ENCODE measurements around the gene SEC16B. TPM values are rescaled to one million over a fixed set of nuclear protein-coding genes. Genes with fewer than 3 reads are reported as not detected.

Gene SEC16B
- total and polyA plus RNA-seq, 5 donors, result 1.4 to 3.9 (median 2.9) TPM

DNA sequence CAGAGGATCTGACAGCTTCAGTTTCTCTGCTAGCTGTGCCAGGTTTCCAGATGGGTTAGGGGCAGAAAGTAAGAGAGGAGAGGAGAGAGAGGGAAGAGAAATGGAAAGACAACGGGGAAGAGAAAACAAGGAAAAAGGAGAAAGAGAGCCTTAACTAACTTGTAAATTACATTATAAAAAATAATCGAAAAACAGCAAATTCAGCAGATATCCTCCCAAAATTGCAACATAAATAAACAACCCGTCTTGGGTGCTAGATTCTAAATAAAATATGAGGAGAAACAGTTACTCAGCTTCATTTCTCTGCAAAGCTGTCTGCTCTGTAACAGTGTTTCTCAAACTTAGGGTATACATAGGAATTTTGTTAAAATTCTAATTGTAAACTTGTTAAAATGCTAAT is 29.2 kb downstream of the SEC16B start:
- intact Hi-C loops (cut with DNase I), result loop anchor here in 3 of 4 donors (10.0 kb wide), 2 partner anchors 686 to 1046 kb away; no protein-coding TSS in a partner anchor
- Histone ChIP-seq H3K27ac (ENCODE audit: low read length) (no peak overlapping the region), H3K4me3 (ENCODE audit: low read length) (no peak overlapping the region), H3K27me3 (ENCODE audit: control insufficient read depth, insufficient read depth) (no peaks in the 10 kb centered on the region), H3K4me1 (ENCODE audit: control insufficient read depth, insufficient read depth, low read length) (peaks cover 3% of the 10 kb centered on the region), H3K9me3 (ENCODE audit: control insufficient read depth, low read length) (no peaks in the 10 kb centered on the region)
- no peak for DNase-seq
- no peak for ATAC-seq
- WGBS, result 89% methylated on average over 3 of the region's 3 CpGs

DNA sequence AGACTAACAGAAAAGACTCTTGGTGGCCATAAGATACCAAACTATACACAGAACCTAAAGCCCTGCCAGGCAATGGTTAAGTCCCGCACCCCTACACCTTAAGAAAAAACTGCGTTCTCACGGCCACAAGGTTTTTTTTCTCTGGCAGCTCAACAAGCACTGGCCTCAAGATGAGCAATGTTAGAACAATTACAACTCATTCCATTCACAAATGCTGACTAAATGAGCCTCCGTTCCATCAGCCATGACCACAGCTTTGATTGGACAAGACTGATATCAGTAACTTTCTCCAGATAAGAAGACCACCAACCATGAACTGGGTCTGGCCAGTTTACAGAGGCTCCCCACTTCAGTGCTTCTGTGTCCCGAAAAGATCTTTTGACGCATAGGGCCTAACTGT is 31.9 kb downstream of the SEC16B start:
- Histone ChIP-seq H3K4me1 (ENCODE audit: control insufficient read depth, insufficient read depth, low read length) (peaks cover 6% of the 10 kb centered on the region), H3K9me3 (ENCODE audit: control insufficient read depth, low read length) (no peaks in the 10 kb centered on the region), H3K4me3 (ENCODE audit: low read length) (no peak overlapping the region), H3K27me3 (ENCODE audit: control insufficient read depth, insufficient read depth) (no peaks in the 10 kb centered on the region), H3K27ac (ENCODE audit: low read length) (no peak overlapping the region)
- intact Hi-C loops (cut with DNase I), result no loop called here
- 87% methylated on average over 6 of the region's 6 CpGs for WGBS
- DNase-seq (no peak), ATAC-seq (no peak)

DNA sequence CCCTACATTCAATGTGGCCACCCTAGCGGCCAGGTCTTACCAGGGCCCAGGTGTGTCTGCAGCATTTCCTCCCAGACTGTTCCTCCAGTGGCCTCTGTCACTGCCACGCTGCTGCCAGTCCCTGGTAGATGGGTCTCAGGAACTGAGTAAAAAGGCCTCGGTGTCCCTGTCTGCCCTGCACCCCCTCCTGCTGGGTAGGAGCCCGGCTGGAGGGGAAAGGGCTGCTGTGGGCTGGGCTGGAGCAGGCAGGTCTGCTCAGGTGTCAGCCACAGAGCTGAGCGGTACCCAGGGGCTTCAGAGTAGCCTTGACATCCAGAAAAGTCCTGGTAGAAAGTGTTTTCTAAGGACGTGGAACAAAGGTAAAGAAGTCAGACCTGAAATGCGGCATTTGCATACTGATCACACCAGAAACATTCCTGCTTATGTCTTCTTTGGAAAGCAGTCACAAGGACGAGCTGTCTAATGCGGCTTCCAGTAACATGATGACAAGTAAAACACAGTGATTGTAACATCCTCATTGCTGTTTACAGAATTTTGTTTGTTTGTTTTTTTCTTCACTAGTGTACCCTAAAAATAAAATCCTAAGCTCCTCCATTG is 32.6 kb downstream of the SEC16B start:
- DNase-seq (no peak), ATAC-seq (no peak)
- Histone ChIP-seq H3K9me3 (ENCODE audit: control insufficient read depth, low read length) (no peaks in the 10 kb centered on the region), H3K4me3 (ENCODE audit: low read length) (no peak overlapping the region), H3K4me1 (ENCODE audit: control insufficient read depth, insufficient read depth, low read length) (peaks cover 6% of the 10 kb centered on the region), H3K27me3 (ENCODE audit: control insufficient read depth, insufficient read depth) (no peaks in the 10 kb centered on the region), H3K27ac (ENCODE audit: low read length) (no peak overlapping the region)
- intact Hi-C loops (cut with DNase I), result no loop called here
- 82% methylated on average over 9 of the region's 9 CpGs for WGBS

DNA sequence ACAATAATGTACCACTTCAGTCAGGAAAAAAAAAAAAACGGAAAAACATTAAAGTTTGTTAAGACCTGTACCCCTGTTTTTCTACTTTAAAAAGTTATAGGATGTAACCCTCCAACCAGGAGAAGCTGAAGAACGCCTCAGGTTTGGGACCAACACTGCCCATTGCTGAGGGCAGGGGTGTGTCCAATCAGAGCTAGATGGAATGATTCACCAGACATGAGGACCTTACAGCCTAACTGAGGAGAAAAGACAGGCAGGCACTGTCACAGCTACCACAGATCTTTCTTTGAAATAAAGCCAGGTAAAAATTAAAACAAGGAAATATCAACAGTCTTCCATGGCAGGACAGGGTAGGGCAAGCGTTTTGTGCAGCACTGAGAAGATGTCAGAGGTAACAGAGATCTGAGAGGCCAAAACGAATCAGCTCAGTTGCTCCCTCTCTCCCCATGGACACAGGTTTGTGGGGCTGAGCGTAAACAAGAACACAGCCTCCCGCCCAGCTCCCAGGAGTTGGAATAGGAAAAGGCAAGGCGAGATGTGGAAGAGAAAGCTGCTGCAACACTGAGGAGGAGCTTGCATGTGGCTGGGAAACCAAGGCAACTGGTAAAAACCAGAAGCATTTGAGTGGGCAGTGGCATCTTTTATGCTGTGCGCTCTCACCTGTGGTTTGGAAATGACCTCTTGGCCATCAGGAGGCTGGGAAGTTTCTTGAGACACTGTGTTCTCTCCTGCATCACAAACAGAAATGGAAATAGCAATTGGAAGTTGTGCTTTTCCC is 34.0 kb downstream of the SEC16B start:
- ATAC-seq (peak in 1 of 2 donors; percentile 17), DNase-seq (no peak)
- WGBS, result 91% methylated on average over 8 of the region's 8 CpGs
- no peaks in the 10 kb centered on the region for H3K27me3 ChIP-seq (ENCODE audit: control insufficient read depth, insufficient read depth)
- no peak overlapping the region for H3K4me3 ChIP-seq (ENCODE audit: low read length)
- intact Hi-C loops (cut with DNase I), result no loop called here
- no peak overlapping the region for H3K27ac ChIP-seq (ENCODE audit: low read length)
- H3K9me3 ChIP-seq (ENCODE audit: control insufficient read depth, low read length), result no peaks in the 10 kb centered on the region
- peaks cover 3% of the 10 kb centered on the region for H3K4me1 ChIP-seq (ENCODE audit: control insufficient read depth, insufficient read depth, low read length)

DNA sequence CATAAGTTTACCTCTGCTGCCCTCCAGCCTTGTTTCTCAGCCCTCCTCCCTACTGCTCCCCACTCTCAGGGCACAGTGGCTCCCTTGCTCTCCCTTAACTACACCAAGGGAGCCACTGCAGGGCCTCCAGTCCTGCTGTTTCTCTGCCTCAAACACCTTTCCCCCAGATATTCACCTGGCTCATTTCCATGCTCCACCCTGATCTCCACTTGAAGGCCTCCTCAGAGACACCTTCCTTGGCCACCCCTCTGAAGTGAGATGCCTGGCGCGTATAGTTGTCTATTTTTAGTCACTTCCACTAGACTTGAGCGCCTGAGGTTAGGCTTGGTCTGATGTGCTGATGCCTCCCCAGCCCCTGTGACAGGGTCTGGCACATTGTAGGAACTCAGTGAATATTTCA is 34.9 kb downstream of the SEC16B start:
- 60% methylated on average over 3 of the region's 3 CpGs for WGBS
- Histone ChIP-seq H3K4me3 (ENCODE audit: low read length) (no peak overlapping the region), H3K4me1 (ENCODE audit: control insufficient read depth, insufficient read depth, low read length) (peaks cover 3% of the 10 kb centered on the region), H3K27me3 (ENCODE audit: control insufficient read depth, insufficient read depth) (no peaks in the 10 kb centered on the region), H3K9me3 (ENCODE audit: control insufficient read depth, low read length) (no peaks in the 10 kb centered on the region), H3K27ac (ENCODE audit: low read length) (peak overlapping the region; percentile 74)
- DNase-seq, result peak in 2 of 3 donors; percentile 45 to 58
- intact Hi-C loops (cut with DNase I), result no loop called here
- ATAC-seq, result peak; percentile 88 to 90

DNA sequence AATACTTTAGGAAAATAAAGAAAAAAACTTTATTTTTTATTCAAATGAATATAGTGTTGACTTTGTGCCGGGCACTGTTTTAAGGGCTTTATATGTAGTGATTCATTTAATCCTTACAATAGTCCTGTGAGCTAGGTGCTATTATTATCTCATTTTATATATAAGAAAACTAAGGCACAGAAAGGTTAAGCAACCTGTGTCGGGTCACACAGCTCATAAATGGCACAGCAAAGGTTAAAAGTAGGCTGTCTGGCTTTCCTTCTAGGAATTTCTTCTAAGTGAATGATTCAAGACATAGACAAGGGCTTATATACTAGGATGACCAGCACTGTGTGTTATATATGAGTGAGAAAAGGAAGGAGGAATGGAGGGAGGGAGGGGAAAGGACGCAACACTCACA is 35.4 kb downstream of the SEC16B start:
- DNase-seq (no peak), ATAC-seq (no peak)
- Histone ChIP-seq H3K4me3 (ENCODE audit: low read length) (no peak overlapping the region), H3K27ac (ENCODE audit: low read length) (no peak overlapping the region), H3K27me3 (ENCODE audit: control insufficient read depth, insufficient read depth) (no peaks in the 10 kb centered on the region), H3K9me3 (ENCODE audit: control insufficient read depth, low read length) (no peaks in the 10 kb centered on the region), H3K4me1 (ENCODE audit: control insufficient read depth, insufficient read depth, low read length) (peaks cover 3% of the 10 kb centered on the region)
- intact Hi-C loops (cut with DNase I), result no loop called here
- 98% methylated on average over 3 of the region's 3 CpGs for WGBS

DNA sequence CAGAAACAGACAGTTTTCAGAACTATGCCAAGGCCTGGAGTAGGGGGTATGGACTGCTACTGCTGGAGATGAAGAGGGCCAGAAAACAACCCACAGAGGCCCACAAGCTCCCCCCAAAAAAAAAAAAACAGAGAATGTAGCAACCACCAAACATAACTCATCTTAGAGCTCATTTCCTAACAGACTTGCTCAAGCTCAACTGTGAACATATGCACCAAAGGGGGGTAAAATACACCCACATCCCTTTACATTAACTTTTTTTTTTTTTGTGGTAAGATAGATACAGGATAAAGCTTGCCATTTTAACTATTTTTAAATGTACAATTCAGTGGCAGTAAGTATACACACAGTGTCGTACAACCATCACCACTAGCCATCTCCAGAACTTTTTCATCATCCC is 36.0 kb downstream of the SEC16B start:
- Histone ChIP-seq H3K4me1 (ENCODE audit: control insufficient read depth, insufficient read depth, low read length) (peaks cover 3% of the 10 kb centered on the region), H3K4me3 (ENCODE audit: low read length) (no peak overlapping the region), H3K27ac (ENCODE audit: low read length) (no peak overlapping the region), H3K27me3 (ENCODE audit: control insufficient read depth, insufficient read depth) (no peaks in the 10 kb centered on the region), H3K9me3 (ENCODE audit: control insufficient read depth, low read length) (no peaks in the 10 kb centered on the region)
- ATAC-seq, result no peak
- intact Hi-C loops (cut with DNase I), result no loop called here
- 83% methylated on average over 1 of the region's 1 CpG for WGBS
- no peak for DNase-seq

DNA sequence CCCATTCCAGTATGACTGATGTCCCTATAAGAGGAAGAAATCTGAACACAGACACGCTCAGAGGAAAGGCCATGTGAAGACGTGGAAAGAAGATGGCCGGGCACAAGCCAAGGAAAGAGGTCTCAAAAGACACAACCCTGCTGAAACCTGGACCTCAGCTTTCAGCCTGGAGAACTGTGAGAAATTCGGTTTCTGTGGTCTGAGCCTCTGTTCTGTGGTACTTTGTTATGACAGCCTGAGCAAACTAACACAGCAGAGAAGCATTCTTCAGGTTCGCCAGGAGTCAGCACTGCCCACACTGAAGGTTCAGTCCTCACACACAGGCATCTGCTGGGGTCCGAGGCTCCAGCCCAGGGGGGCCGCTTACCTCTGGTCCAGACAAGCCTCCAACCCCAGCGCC is 37.7 kb downstream of the SEC16B start:
- DNase-seq, result no peak
- no peak for ATAC-seq
- Histone ChIP-seq H3K4me1 (ENCODE audit: control insufficient read depth, insufficient read depth, low read length) (peaks cover 3% of the 10 kb centered on the region), H3K9me3 (ENCODE audit: control insufficient read depth, low read length) (no peaks in the 10 kb centered on the region), H3K27ac (ENCODE audit: low read length) (no peak overlapping the region), H3K4me3 (ENCODE audit: low read length) (no peak overlapping the region), H3K27me3 (ENCODE audit: control insufficient read depth, insufficient read depth) (no peaks in the 10 kb centered on the region)
- WGBS, result 79% methylated on average over 8 of the region's 8 CpGs
- intact Hi-C loops (cut with DNase I), result no loop called here

DNA sequence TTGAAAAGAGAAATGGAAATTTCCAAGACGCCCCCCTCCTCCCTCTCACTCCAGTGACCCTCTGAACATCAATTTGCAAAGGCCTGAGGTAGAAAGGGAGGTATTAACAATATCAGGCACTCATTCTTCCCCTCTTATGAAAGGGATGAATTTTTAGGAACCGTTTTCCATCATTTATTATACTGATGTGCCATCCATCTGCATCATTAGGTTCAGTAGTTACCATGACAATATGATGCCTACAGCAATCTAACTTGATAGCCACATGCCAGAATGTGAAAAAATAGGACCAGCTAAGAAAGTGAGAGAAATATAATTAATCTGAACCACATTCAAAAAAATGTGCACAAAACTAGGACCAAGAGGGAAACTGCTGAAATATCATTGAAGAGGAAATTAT is 40.9 kb downstream of the SEC16B start:
- H3K4me3 ChIP-seq (ENCODE audit: low read length), result no peak overlapping the region
- WGBS, result 85% methylated on average over 2 of the region's 2 CpGs
- H3K4me1 ChIP-seq (ENCODE audit: control insufficient read depth, insufficient read depth, low read length), result no peaks in the 10 kb centered on the region
- H3K27me3 ChIP-seq (ENCODE audit: control insufficient read depth, insufficient read depth), result no peaks in the 10 kb centered on the region
- no peak for DNase-seq
- no peak overlapping the region for H3K27ac ChIP-seq (ENCODE audit: low read length)
- intact Hi-C loops (cut with DNase I), result no loop called here
- no peak for ATAC-seq
- H3K9me3 ChIP-seq (ENCODE audit: control insufficient read depth, low read length), result no peaks in the 10 kb centered on the region

DNA sequence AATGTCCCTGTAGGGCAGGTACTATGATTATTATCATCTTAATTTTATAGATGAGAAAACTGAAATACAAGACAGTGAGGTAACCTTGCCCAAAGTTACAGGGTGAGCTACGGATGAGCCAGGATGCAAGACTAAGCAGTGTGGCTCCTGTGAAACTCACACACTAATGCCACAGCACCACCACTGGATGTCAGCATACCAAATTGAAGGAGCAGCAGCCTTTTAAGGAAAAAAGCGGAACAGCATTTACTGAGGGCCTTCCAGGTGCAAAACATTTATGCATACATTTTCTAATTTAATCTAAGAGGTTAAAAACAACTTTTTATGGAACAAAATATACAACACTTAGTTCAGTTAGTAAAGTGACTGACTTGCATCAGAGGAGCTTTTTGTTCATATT is 41.7 kb downstream of the SEC16B start:
- intact Hi-C loops (cut with DNase I), result no loop called here
- ATAC-seq (no peak), DNase-seq (no peak)
- Histone ChIP-seq H3K4me3 (ENCODE audit: low read length) (no peak overlapping the region), H3K9me3 (ENCODE audit: control insufficient read depth, low read length) (no peaks in the 10 kb centered on the region), H3K4me1 (ENCODE audit: control insufficient read depth, insufficient read depth, low read length) (no peaks in the 10 kb centered on the region), H3K27me3 (ENCODE audit: control insufficient read depth, insufficient read depth) (no peaks in the 10 kb centered on the region), H3K27ac (ENCODE audit: low read length) (no peak overlapping the region)
- 94% methylated on average over 2 of the region's 2 CpGs for WGBS

DNA sequence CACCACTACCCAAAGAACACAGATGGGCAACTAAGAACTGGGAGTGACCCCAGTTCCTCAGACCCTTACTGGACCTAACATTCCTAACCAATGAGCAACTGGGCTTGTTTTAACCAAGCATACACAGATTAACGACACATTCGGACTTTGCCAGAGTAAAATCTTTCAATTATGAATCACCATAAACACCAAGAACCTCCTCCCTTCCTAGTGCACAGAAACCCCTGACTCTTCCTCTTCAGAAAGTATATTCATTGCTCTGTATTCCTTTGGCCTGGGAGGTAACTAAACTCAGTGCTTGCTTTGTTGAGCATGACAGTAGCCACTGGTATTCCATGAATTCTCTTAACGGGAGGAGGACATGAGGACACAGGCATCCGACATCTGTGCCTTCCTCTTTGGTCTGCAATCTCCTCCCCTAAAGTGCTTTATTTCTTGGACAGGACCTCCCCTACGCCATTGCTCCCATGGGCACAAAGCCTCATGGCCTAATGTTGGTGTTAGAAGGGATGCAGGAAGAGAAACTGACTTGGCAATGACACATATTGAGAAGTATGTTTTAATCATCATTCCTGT is 42.7 kb downstream of the SEC16B start:
- no peak for DNase-seq
- no peak overlapping the region for H3K4me3 ChIP-seq (ENCODE audit: low read length)
- no peak for ATAC-seq
- intact Hi-C loops (cut with DNase I), result no loop called here
- 77% methylated on average over 5 of the region's 5 CpGs for WGBS
- no peak overlapping the region for H3K27ac ChIP-seq (ENCODE audit: low read length)
- no peaks in the 10 kb centered on the region for H3K9me3 ChIP-seq (ENCODE audit: control insufficient read depth, low read length)
- no peaks in the 10 kb centered on the region for H3K27me3 ChIP-seq (ENCODE audit: control insufficient read depth, insufficient read depth)
- H3K4me1 ChIP-seq (ENCODE audit: control insufficient read depth, insufficient read depth, low read length), result no peaks in the 10 kb centered on the region

Data from right cardiac atrium (tissue), 5 donors.